H1 (cell line): ENCODE results near the gene ZNF423. TPM values are rescaled to one million over a fixed set of nuclear protein-coding genes. Genes with fewer than 3 reads are reported as not detected.

Experiments used
- CTCF ChIA-PET: fragments of 300-600 bp; sonication (Branson Sonifier 250); formaldehyde crosslinking; loops from one replicate; lab custom pipeline; 2021; ENCODE audit not compliant: partially characterized antibody; lab: Charles Lee
- POLR2A ChIA-PET: fragments of 300-600 bp; sonication (Branson Sonifier 250); formaldehyde crosslinking; loops from one replicate; lab custom pipeline; 2021; ENCODE audit warnings: inconsistent platforms; ENCODE audit not compliant: partially characterized antibody; lab: Charles Lee
- DNase-seq, 2 experiments: peaks; one replicate each; pipeline versions ENCODE4 v3.0.0 to v3.0.0-alpha.2; 2010 to 2022; ENCODE audit warnings: low spot score in 2 of 2, low read depth in 1 of 2, mixed read lengths in 1 of 2
- FAIRE-seq: peaks from 2 replicates; lab custom pipeline; 2011; peaks lifted over from hg19 to GRCh38; lab: Jason Lieb, UNC
- H2AFZ ChIP-seq: 2 replicates; pipeline ENCODE4 v1.8.1; 2012; ENCODE audit warnings: low read length, inconsistent platforms
- H2AK5ac ChIP-seq: 2 replicates; pipeline ENCODE4 v1.6.1; 2013; ENCODE audit warnings: low read depth, low read length
- H2BK120ac ChIP-seq: replicated peaks from 2 replicates; pipeline ENCODE3; 2013; ENCODE audit warnings: low read depth, low read length, inconsistent platforms
- H2BK12ac ChIP-seq: 2 replicates; pipeline ENCODE4 v1.6.1; 2013; ENCODE audit warnings: low read depth, low read length
- H2BK15ac ChIP-seq: 2 replicates; pipeline ENCODE4 v1.6.1; 2013; ENCODE audit warnings: low read length
- H2BK20ac ChIP-seq: 2 replicates; pipeline ENCODE4 v1.6.1; 2013; ENCODE audit warnings: low read length
- H2BK5ac ChIP-seq: 2 replicates; pipeline ENCODE4 v1.6.1; 2013; ENCODE audit warnings: low read depth, low read length
- H3K14ac ChIP-seq: 2 replicates; pipeline ENCODE4 v1.6.1; 2013; ENCODE audit warnings: inconsistent platforms; ENCODE audit not compliant: insufficient read length
- H3K18ac ChIP-seq: 2 replicates; pipeline ENCODE4 v1.6.1; 2013; ENCODE audit warnings: low read length; ENCODE audit errors: extremely low read depth
- H3K23ac ChIP-seq: 2 replicates; pipeline ENCODE4 v1.6.1; 2013; ENCODE audit warnings: inconsistent platforms; ENCODE audit not compliant: insufficient read length
- H3K23me2 ChIP-seq: 2 replicates; pipeline ENCODE4 v1.6.1; 2013; ENCODE audit warnings: low read depth, low read length
- H3K27ac ChIP-seq: 2 replicates; pipeline ENCODE4 v1.6.1; 2011; ENCODE audit warnings: low read depth, low read length, inconsistent platforms
- H3K27me3 ChIP-seq, 4 experiments: replicated peaks in 1 of 4; 1 replicate in 1 of 4; 2 replicates in 3 of 4; pipeline versions ENCODE4 v1.6.1 to v1.8.1; 2011 to 2013; ENCODE audit warnings: low read length in 3 of 4, mild to moderate bottlenecking in 3 of 4, inconsistent platforms in 2 of 4, mixed read lengths in 2 of 4, moderate library complexity in 1 of 4; ENCODE audit not compliant: control insufficient read depth in 3 of 4, insufficient read depth in 3 of 4; ENCODE audit errors: extremely low read depth in 1 of 4
- H3K36me3 ChIP-seq, 4 experiments: 2 replicates each; pipeline versions ENCODE4 v1.6.1 to v1.8.1; 2011 to 2013; ENCODE audit warnings: mild to moderate bottlenecking in 4 of 4, low read length in 3 of 4, moderate library complexity in 2 of 4, control low read depth in 1 of 4, inconsistent platforms in 1 of 4; ENCODE audit not compliant: insufficient read depth in 4 of 4, control insufficient read depth in 2 of 4
- H3K4ac ChIP-seq: replicated peaks from 2 replicates; pipeline ENCODE3; 2013; ENCODE audit warnings: low read length, low read depth, mixed read lengths, inconsistent platforms; ENCODE audit not compliant: insufficient read length
- H3K4me1 ChIP-seq, 4 experiments: replicated peaks in 1 of 4; 1 replicate in 1 of 4; 2 replicates in 3 of 4; pipeline versions ENCODE4 v1.6.1 to v1.8.1; 2011 to 2013; ENCODE audit warnings: low read length in 3 of 4, inconsistent platforms in 2 of 4, mixed read lengths in 1 of 4; ENCODE audit not compliant: insufficient read depth in 4 of 4, control insufficient read depth in 3 of 4
- H3K4me2 ChIP-seq, 2 experiments: 2 replicates each; pipeline versions ENCODE4 v1.6.1 to v1.8.1; 2011 to 2013; ENCODE audit warnings: low read depth in 2 of 2, low read length in 2 of 2, control low read depth in 1 of 2, inconsistent platforms in 1 of 2, mild to moderate bottlenecking in 1 of 2; ENCODE audit not compliant: insufficient read depth in 1 of 2
- H3K4me3 ChIP-seq, 4 experiments: fragments of 200-600, 300-600 bp in 1 of 4; sonication (generic), shearing (Covaris generic), sonication (Bioruptor Twin) in 1 of 4; 2 replicates each; pipeline versions ENCODE4 v1.5.1 to v1.8.1; 2011 to 2016; ENCODE audit warnings: low read length in 4 of 4, low read depth in 3 of 4, control low read depth in 2 of 4, inconsistent platforms in 2 of 4, mild to moderate bottlenecking in 2 of 4, mixed read lengths in 1 of 4, moderate library complexity in 1 of 4; ENCODE audit not compliant: insufficient read depth in 2 of 4; ENCODE audit errors: extremely low read depth in 1 of 4
- H3K56ac ChIP-seq: replicated peaks from 2 replicates; pipeline ENCODE3; 2013; ENCODE audit warnings: low read depth, mild to moderate bottlenecking, mixed read lengths, low read length, inconsistent platforms; ENCODE audit not compliant: insufficient read length
- H3K79me1 ChIP-seq: 2 replicates; pipeline ENCODE4 v1.6.1; 2013; ENCODE audit warnings: low read depth, low read length, control low read depth
- H3K79me2 ChIP-seq, 2 experiments: 2 replicates each; pipeline versions ENCODE4 v1.6.1 to v1.8.1; 2012 to 2013; ENCODE audit warnings: low read length in 2 of 2, mild to moderate bottlenecking in 2 of 2, inconsistent platforms in 1 of 2; ENCODE audit not compliant: insufficient read depth in 2 of 2, control insufficient read depth in 1 of 2
- H3K9ac ChIP-seq, 4 experiments: replicated peaks in 1 of 4; 1 replicate in 1 of 4; 2 replicates in 3 of 4; pipeline versions ENCODE4 v1.6.1 to v1.8.1; 2011 to 2013; ENCODE audit warnings: low read depth in 3 of 4, low read length in 3 of 4, control low read depth in 2 of 4, mild to moderate bottlenecking in 2 of 4, moderate library complexity in 2 of 4, inconsistent platforms in 1 of 4; ENCODE audit errors: extremely low read depth in 1 of 4
- H3K9me3 ChIP-seq, 2 experiments: 2 replicates each; pipeline versions ENCODE4 v1.6.1 to v1.8.1; 2012 to 2013; ENCODE audit warnings: mild to moderate bottlenecking in 2 of 2, moderate library complexity in 2 of 2, control low read depth in 1 of 2, inconsistent platforms in 1 of 2, low read depth in 1 of 2, low read length in 1 of 2, mixed read lengths in 1 of 2; ENCODE audit not compliant: insufficient read depth in 2 of 2
- H4K20me1 ChIP-seq, 2 experiments: replicated peaks in 1 of 2; 2 replicates each; pipeline versions ENCODE3 to v1.8.1; 2011 to 2013; ENCODE audit warnings: inconsistent platforms in 2 of 2, low read length in 2 of 2, mild to moderate bottlenecking in 1 of 2; ENCODE audit not compliant: insufficient read depth in 2 of 2, control insufficient read depth in 1 of 2
- H4K5ac ChIP-seq: 2 replicates; pipeline ENCODE4 v1.6.1; 2013; ENCODE audit warnings: low read length, low read depth, mixed read lengths, inconsistent platforms; ENCODE audit not compliant: insufficient read length
- H4K8ac ChIP-seq: 2 replicates; pipeline ENCODE4 v1.8.0; 2013; ENCODE audit warnings: mild to moderate bottlenecking, moderate library complexity, low read length, inconsistent platforms; ENCODE audit not compliant: insufficient read depth; ENCODE audit errors: extremely low read depth
- H4K91ac ChIP-seq: replicated peaks from 2 replicates; pipeline ENCODE3; 2013; ENCODE audit warnings: low read length, mixed read lengths, inconsistent platforms; ENCODE audit not compliant: insufficient read length
- CREB1 ChIP-seq: IDR thresholded peaks from 2 replicates; pipeline ENCODE4 v1.6.1; 2012; ENCODE audit warnings: inconsistent platforms
- CTBP2 ChIP-seq: IDR thresholded peaks from 2 replicates; pipeline ENCODE4 v1.7.0; 2011; ENCODE audit warnings: borderline replicate concordance, mild to moderate bottlenecking, moderate library complexity, mixed read lengths, low read length; ENCODE audit not compliant: insufficient read depth, insufficient read length
- FOSL1 ChIP-seq: IDR thresholded peaks from 2 replicates; pipeline ENCODE4 v1.6.1; 2011; ENCODE audit warnings: mild to moderate bottlenecking, low read depth, low read length, moderate library complexity; ENCODE audit not compliant: insufficient read depth
- SAP30 ChIP-seq: fragments of 300-600 bp; sonication (generic); IDR thresholded peaks from 2 replicates; pipeline ENCODE4 v1.7.1; 2012; ENCODE audit warnings: low read length, moderate library complexity, mild to moderate bottlenecking, inconsistent platforms; ENCODE audit not compliant: insufficient read depth, insufficient replicate concordance
- SP4 ChIP-seq: IDR thresholded peaks from 2 replicates; pipeline ENCODE4 v1.6.1; 2012; ENCODE audit warnings: low read length, inconsistent platforms
- WGBS, 2 experiments: shearing (Covaris generic) in 1 of 2; methylation state at CpG; one replicate each; pipeline versions ENCODE4 v1.1.6 to v1.1.7; 2013 to 2015; ENCODE audit warnings: low lambda C conversion rate in 2 of 2, mixed read lengths in 2 of 2, inconsistent platforms in 1 of 2, low coverage in 1 of 2, missing lambda C conversion rate in 1 of 2; ENCODE audit not compliant: insufficient replicate concordance in 2 of 2, insufficient coverage in 1 of 2, insufficient read length in 1 of 2; ENCODE audit errors: extremely low coverage in 1 of 2, missing lambda C conversion rate in 1 of 2; 5-methylcytosine and 5-hydroxymethylcytosine counted together
- polyA plus RNA-seq, 7 experiments: library from polyadenylated mRNA; depleted of rRNA in 3 of 7; stranded (reverse) in 5 of 7; unstranded in 2 of 7; fragments of >200 nt in 5 of 7; fragments of 200-250 nt in 2 of 7; gene quantifications; 1 replicate in 5 of 7; 2 replicates in 1 of 7; 4 replicates in 1 of 7; pipeline versions ENCODE4 v1.2.1 to v1.2.3, GENCODE V29; 2011 to 2013; ENCODE audit warnings: missing spikeins in 2 of 7, mixed read lengths in 2 of 7
- total RNA-seq: library from RNA; stranded (reverse); fragmentation: NEBNext Ultra II Directional; extraction: Animal tissue kit (Norgen Biotek cat#: 25700); gene quantifications from 2 replicates; pipeline ENCODE4 v1.2.1, GENCODE V29; 2021
- TF ChIP-seq, protein P1 (sequence below): IDR thresholded peaks from 2 replicates; pipeline ENCODE4 v1.6.1; 2011; ENCODE audit warnings: low read length, improper control_type of control experiment

ZNF423 gene
- total and polyA plus RNA-seq, 2 of the 8 experiments (the other 6 are each of a cell fraction or from before 2014, with no cell fraction given), result 38.2 to 52.3 TPM

DNA sequence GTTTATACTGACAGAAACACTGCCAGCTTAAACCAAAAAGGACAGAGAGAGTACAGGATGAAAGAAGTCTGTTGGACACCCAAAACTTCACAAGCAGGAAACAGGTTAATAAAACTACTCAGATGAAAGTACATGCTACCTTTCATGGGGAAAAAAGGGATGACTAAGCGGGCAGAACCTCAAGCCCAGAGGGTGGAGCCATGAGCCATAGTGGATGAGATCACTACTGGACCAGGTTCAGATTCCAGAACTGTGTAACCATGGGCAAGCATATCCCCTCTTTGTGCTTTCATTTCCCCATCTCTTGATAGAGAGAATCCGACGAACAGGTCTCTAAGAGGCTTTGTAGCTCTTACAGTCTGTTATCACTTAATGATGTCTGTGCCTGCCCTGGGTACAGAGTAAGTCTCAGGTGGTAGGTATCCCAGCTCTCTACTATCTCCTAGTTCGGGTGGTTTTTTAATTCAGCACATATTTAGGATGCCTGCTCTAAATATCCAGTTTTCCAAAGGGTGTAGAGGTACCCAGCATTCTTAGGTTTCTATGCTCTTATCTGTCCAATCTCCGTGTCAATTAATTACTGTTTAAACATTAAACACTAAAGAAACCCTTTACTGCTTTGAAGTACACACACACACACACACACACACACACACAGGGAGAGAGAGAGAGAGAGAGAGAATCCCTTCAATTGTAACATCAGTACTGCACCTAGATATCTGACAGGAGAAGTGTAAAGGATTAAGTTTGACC is 206.7 kb downstream of the ZNF423 start:
- CTCF ChIA-PET, result interaction anchor here (0.6 to 0.8 kb wide), 4 partner anchors 10 to 249 kb away, joined by 3 to 5 read pairs (median 4); no protein-coding TSS in a partner anchor
- Histone ChIP-seq H4K20me1 (no peaks in the 10 kb centered on the region), H2BK120ac (no peak overlapping the region), H2BK15ac (no peak overlapping the region), H3K56ac (no peak overlapping the region), H3K9me3 (peaks cover 7 to 16% of the 10 kb centered on the region in 2 experiments), H3K23ac (no peak overlapping the region), H2BK20ac (no peak overlapping the region), H2AFZ (no peak overlapping the region), H3K23me2 (no peaks in the 10 kb centered on the region), H3K79me2 (peaks cover 3% of the 10 kb centered on the region in 2 experiments; a peak in 2 of 4 replicates), H3K27me3 (no peaks in the 10 kb centered on the region), H4K5ac (no peak overlapping the region), H4K91ac (no peak overlapping the region), H2AK5ac (no peak overlapping the region), H3K18ac (no peak overlapping the region), H3K14ac (no peak overlapping the region), H3K9ac (no peak overlapping the region), H2BK5ac (no peak overlapping the region), H3K4me3 (no peak overlapping the region), H4K8ac (no peak overlapping the region), H3K4ac (no peak overlapping the region), H3K27ac (no peak overlapping the region), H2BK12ac (no peak overlapping the region), H3K79me1 (no peaks in the 10 kb centered on the region), H3K4me2 (no peak overlapping the region), H3K36me3 (peaks cover 2 to 8% (median 3%) of the 10 kb centered on the region in 4 experiments; a peak in 2 of 8 replicates), H3K4me1 (peaks cover 0 to 6% (median 0%) of the 10 kb centered on the region in 4 experiments; a peak in 1 of 7 replicates)
- DNase-seq, result no peak
- POLR2A ChIA-PET, result interaction anchor here (0.8 kb wide), 1 partner anchor 11 kb away, joined by 3 read pairs; no protein-coding TSS in a partner anchor
- WGBS, 2 experiments, result 79% methylated on average over 5 of the region's 5 CpGs; no CpG with 5 or more reads in 1 of the 2 experiments
- FAIRE-seq, result no peak
- TF ChIP-seq CREB1, result no peak
- TF ChIP-seq CTBP2, result no peak
- TF ChIP-seq, protein P1, sequence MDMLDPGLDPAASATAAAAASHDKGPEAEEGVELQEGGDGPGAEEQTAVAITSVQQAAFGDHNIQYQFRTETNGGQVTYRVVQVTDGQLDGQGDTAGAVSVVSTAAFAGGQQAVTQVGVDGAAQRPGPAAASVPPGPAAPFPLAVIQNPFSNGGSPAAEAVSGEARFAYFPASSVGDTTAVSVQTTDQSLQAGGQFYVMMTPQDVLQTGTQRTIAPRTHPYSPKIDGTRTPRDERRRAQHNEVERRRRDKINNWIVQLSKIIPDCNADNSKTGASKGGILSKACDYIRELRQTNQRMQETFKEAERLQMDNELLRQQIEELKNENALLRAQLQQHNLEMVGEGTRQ, result no peak
- TF ChIP-seq SP4, result no peak
- no peak for TF ChIP-seq FOSL1
- TF ChIP-seq SAP30, result no peak
